BLaER1 (cell line): ENCODE results near the gene CHSY3.

Experiments
- H3K27ac ChIP-seq: shearing (Covaris generic); formaldehyde crosslinking; 2 replicates; pipeline ENCODE4 v1.8.1; 2022
- H3K27me3 ChIP-seq: shearing (Covaris generic); formaldehyde crosslinking; 2 replicates; pipeline ENCODE4 v1.8.1; 2022
- H3K36me3 ChIP-seq: shearing (Covaris generic); formaldehyde crosslinking; 2 replicates; pipeline ENCODE4 v1.8.1; 2022
- H3K4me1 ChIP-seq: shearing (Covaris generic); formaldehyde crosslinking; 2 replicates; pipeline ENCODE4 v1.8.1; 2022
- H3K4me2 ChIP-seq: shearing (Covaris generic); formaldehyde crosslinking; 2 replicates; pipeline ENCODE4 v1.8.1; 2022
- H3K4me3 ChIP-seq: shearing (Covaris generic); formaldehyde crosslinking; 2 replicates; pipeline ENCODE4 v1.8.1; 2022
- H3K9ac ChIP-seq: shearing (Covaris generic); formaldehyde crosslinking; 2 replicates; pipeline ENCODE4 v1.8.1; 2022
- H3K9me3 ChIP-seq: shearing (Covaris generic); formaldehyde crosslinking; 2 replicates; pipeline ENCODE4 v1.8.1; 2022
- H4K20me1 ChIP-seq: shearing (Covaris generic); formaldehyde crosslinking; 2 replicates; pipeline ENCODE4 v1.8.1; 2022
- Cebpa-rat ChIP-seq: shearing (Covaris generic); IDR thresholded peaks from 2 replicates; pipeline ENCODE4 v1.8.1; 2022

The CHSY3 gene

DNA sequence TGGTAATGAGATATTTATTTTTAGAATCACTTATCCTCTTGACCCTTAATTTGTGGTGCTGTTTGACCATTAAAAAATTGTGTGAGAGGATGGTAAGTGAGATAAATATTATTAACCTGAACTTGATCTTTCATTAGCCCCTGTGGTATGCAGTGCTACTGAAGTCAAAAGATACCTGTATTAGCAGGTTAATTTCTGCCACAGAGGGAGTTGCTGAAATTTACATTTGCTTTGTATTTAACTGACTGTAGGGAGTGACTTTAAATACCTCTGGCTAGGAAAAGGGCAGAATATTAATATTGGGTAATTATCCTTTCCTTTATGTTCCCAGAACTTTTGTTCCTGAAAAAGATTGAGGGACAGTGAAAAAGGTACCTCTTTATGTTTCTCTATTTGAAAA, 133.6 kb downstream of the CHSY3 start:
- Histone ChIP-seq H3K4me1 (no peaks in the 10 kb centered on the region), H3K27ac (no peak overlapping the region), H3K27me3 (no peaks in the 10 kb centered on the region), H3K4me2 (no peak overlapping the region), H3K9ac (no peak overlapping the region), H3K9me3 (no peaks in the 10 kb centered on the region), H4K20me1 (no peaks in the 10 kb centered on the region), H3K36me3 (no peaks in the 10 kb centered on the region), H3K4me3 (no peak overlapping the region)
- no peak for TF ChIP-seq Cebpa-rat

DNA sequence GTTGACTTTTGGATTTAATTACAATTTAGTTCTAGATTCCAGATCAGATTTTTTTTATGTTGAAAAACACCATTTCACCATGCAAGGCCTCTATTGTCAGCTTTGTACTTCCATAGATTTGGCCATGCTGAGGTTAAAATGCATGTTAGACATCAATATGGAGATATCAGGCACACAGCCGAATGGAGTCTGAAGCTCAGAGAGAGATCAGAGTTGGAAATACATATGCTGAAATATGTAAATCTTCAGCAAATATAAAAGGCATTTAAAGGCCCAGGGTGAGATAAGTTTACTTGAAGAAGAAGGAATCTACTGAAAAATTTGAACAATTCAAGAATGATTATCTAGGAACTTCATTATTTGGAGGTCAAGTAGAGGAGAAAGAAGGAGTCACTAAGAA, 139.6 kb downstream of the CHSY3 start:
- no peak for TF ChIP-seq Cebpa-rat
- Histone ChIP-seq H3K9ac (no peak overlapping the region), H3K27me3 (no peaks in the 10 kb centered on the region), H3K27ac (no peak overlapping the region), H4K20me1 (no peaks in the 10 kb centered on the region), H3K4me1 (no peaks in the 10 kb centered on the region), H3K4me2 (no peak overlapping the region), H3K9me3 (no peaks in the 10 kb centered on the region), H3K36me3 (no peaks in the 10 kb centered on the region), H3K4me3 (no peak overlapping the region)

DNA sequence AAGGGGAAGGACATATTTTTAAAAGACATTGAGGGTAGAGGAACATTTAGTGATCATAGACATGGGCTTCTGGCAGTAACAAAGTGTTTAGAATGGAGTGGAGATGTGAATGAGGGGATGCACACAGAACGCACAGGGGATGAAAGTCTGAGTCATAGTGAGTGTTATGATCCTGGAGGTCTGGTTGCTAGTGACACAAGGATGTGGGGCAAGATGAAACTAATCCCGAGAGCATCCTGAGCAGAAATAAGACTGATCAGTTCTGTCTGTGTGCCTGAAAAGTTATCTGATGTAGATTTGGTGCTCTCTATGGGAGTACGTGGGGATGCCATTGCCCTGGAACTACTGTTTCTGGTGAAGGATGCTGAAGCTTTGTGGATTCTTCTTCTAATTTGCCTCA, 141.1 kb downstream of the CHSY3 start:
- H3K27me3 ChIP-seq: no peaks in the 10 kb centered on the region
- TF ChIP-seq Cebpa-rat: no peak
- H3K9me3 ChIP-seq: no peaks in the 10 kb centered on the region
- no peaks in the 10 kb centered on the region for H3K36me3 ChIP-seq
- H3K4me2 ChIP-seq: no peak overlapping the region
- no peaks in the 10 kb centered on the region for H4K20me1 ChIP-seq
- H3K4me1 ChIP-seq: no peaks in the 10 kb centered on the region
- no peak overlapping the region for H3K4me3 ChIP-seq
- no peak overlapping the region for H3K9ac ChIP-seq
- H3K27ac ChIP-seq: no peak overlapping the region

- H4K20me1 ChIP-seq: no peaks in the 10 kb centered on the region
- H3K27ac ChIP-seq: no peak overlapping the region
- no peak for TF ChIP-seq Cebpa-rat
- H3K27me3 ChIP-seq: no peaks in the 10 kb centered on the region
- no peak overlapping the region for H3K4me3 ChIP-seq
- no peak overlapping the region for H3K9ac ChIP-seq
- no peaks in the 10 kb centered on the region for H3K36me3 ChIP-seq
- H3K4me2 ChIP-seq: no peak overlapping the region
- H3K4me1 ChIP-seq: no peaks in the 10 kb centered on the region
- H3K9me3 ChIP-seq: no peaks in the 10 kb centered on the region
These were observed 146.3 kb downstream of the CHSY3 start for GRCh38 chr5:130050585-130050984.

- Histone ChIP-seq H3K4me2 (no peak overlapping the region), H3K4me3 (no peak overlapping the region), H3K9ac (no peak overlapping the region), H3K9me3 (no peaks in the 10 kb centered on the region), H3K27ac (no peak overlapping the region), H3K4me1 (no peaks in the 10 kb centered on the region), H3K36me3 (no peaks in the 10 kb centered on the region), H3K27me3 (no peaks in the 10 kb centered on the region), H4K20me1 (no peaks in the 10 kb centered on the region)
- no peak for TF ChIP-seq Cebpa-rat
These were observed 148.5 kb downstream of the CHSY3 start for GRCh38 chr5:130052752-130053151.

DNA sequence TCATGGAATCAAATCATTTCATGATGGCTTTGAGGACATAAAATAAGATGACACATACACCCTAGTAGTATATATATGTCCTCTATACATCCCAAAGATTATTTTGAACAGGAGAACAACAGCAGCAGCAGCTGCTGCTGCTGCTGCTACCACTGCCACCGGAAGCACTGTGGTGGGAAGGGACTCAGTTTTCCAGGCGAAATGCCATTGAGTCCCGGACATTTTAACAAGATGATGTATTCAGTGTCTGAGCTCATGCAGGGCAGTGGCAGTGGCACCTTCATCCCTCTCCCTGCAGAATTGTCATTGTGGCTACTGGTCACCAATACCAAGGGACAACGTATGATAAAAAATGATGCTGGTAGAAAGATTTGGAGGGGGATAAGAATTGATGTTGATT, 151.3 kb downstream of the CHSY3 start:
- Histone ChIP-seq H3K36me3 (no peaks in the 10 kb centered on the region), H4K20me1 (no peaks in the 10 kb centered on the region), H3K9me3 (0 out of 2 replicates have a peak, but pooled peaks cover 3% of the 10 kb centered on the region), H3K4me1 (no peaks in the 10 kb centered on the region), H3K27me3 (no peaks in the 10 kb centered on the region), H3K4me2 (no peak overlapping the region), H3K9ac (no peak overlapping the region), H3K4me3 (no peak overlapping the region), H3K27ac (no peak overlapping the region)
- TF ChIP-seq Cebpa-rat: no peak

- Histone ChIP-seq H3K27me3 (no peaks in the 10 kb centered on the region), H3K9ac (no peak overlapping the region), H3K4me2 (no peak overlapping the region), H3K4me1 (peaks cover 7% of the 10 kb centered on the region; the same call in 1 of the 2 replicates), H3K27ac (no peak overlapping the region), H3K9me3 (0 out of 2 replicates have a peak, but pooled peaks cover 3% of the 10 kb centered on the region), H3K4me3 (no peak overlapping the region), H3K36me3 (no peaks in the 10 kb centered on the region), H4K20me1 (no peaks in the 10 kb centered on the region)
- no peak for TF ChIP-seq Cebpa-rat
These were observed 157.5 kb downstream of the CHSY3 start for GRCh38 chr5:130061746-130062145.

- Histone ChIP-seq H3K27ac (no peak overlapping the region), H4K20me1 (no peaks in the 10 kb centered on the region), H3K27me3 (no peaks in the 10 kb centered on the region), H3K9me3 (0 out of 2 replicates have a peak, but pooled peaks cover 3% of the 10 kb centered on the region), H3K4me2 (no peak overlapping the region), H3K36me3 (no peaks in the 10 kb centered on the region), H3K4me3 (no peak overlapping the region), H3K9ac (no peak overlapping the region), H3K4me1 (peaks cover 7% of the 10 kb centered on the region; the same call in 1 of the 2 replicates)
- no peak for TF ChIP-seq Cebpa-rat
These were observed 159.3 kb downstream of the CHSY3 start for GRCh38 chr5:130063603-130064002.

- Histone ChIP-seq H3K4me1 (peaks cover 7% of the 10 kb centered on the region; the same call in 1 of the 2 replicates), H3K27me3 (no peaks in the 10 kb centered on the region), H4K20me1 (no peaks in the 10 kb centered on the region), H3K4me3 (no peak overlapping the region), H3K9me3 (0 out of 2 replicates have a peak, but pooled peaks cover 3% of the 10 kb centered on the region), H3K36me3 (no peaks in the 10 kb centered on the region), H3K9ac (no peak overlapping the region), H3K4me2 (no peak overlapping the region), H3K27ac (no peak overlapping the region)
- TF ChIP-seq Cebpa-rat: no peak
These were observed 160.2 kb downstream of the CHSY3 start for GRCh38 chr5:130064484-130064883.

DNA sequence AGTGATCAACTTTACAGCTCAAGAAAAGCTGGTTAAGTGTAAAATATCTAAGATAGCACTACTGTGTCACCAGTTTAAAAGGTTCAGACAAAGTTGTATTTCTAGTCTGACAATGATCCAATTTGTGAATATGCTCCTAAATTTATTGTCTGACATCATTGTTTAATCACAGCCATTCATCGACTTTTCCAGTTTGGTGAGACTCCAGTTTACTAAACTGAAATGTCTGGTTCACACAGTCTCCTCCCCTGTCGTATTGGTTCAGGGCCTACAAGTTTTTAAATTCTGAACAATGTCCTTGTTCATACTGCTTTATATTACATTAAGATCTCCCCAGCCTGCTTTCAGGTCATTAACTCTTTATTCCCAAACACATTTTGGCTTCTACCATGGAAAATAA, 161.4 kb downstream of the CHSY3 start:
- Histone ChIP-seq H3K27me3 (no peaks in the 10 kb centered on the region), H4K20me1 (no peaks in the 10 kb centered on the region), H3K4me2 (no peak overlapping the region), H3K27ac (no peak overlapping the region), H3K9ac (no peak overlapping the region), H3K9me3 (no peaks in the 10 kb centered on the region), H3K36me3 (no peaks in the 10 kb centered on the region), H3K4me1 (peaks cover 6% of the 10 kb centered on the region; the same call in 1 of the 2 replicates), H3K4me3 (no peak overlapping the region)
- no peak for TF ChIP-seq Cebpa-rat

- Histone ChIP-seq H3K36me3 (no peaks in the 10 kb centered on the region), H3K27me3 (no peaks in the 10 kb centered on the region), H3K4me2 (no peak overlapping the region), H4K20me1 (no peaks in the 10 kb centered on the region), H3K9me3 (no peaks in the 10 kb centered on the region), H3K4me3 (no peak overlapping the region), H3K27ac (no peak overlapping the region), H3K9ac (no peak overlapping the region), H3K4me1 (no peaks in the 10 kb centered on the region)
- TF ChIP-seq Cebpa-rat: no peak
These were observed 162.4 kb downstream of the CHSY3 start for GRCh38 chr5:130066644-130067043.
